SK-N-SH (cell line): ENCODE results near the gene ZNF429.
"Not testable (repeated sequence)": the region's sequence is repeated elsewhere in the genome, so short reads cannot be mapped to it uniquely, and the experiment has no call there.

Source experiments
- EP300 ChIP-seq, 2 experiments: IDR thresholded peaks; 2 replicates each; pipeline versions ENCODE4 v1.4.0 to v1.6.1; 2012; ENCODE audit warnings: borderline replicate concordance in 1 of 2, low read depth in 1 of 2, low read length in 1 of 2
- EZH2phosphoT487 ChIP-seq: fragments of 200-600 bp; sonication (generic); IDR thresholded peaks from 2 replicates; pipeline ENCODE4 v1.6.1; 2017; ENCODE audit warnings: low read depth, mixed run types, mild to moderate bottlenecking, antibody characterized with exemption, moderate library complexity, borderline replicate concordance
- FOXJ3 ChIP-seq: sonication (generic); formaldehyde crosslinking; IDR thresholded peaks from 2 replicates; pipeline ENCODE4 v1.5.1; 2020; ENCODE audit warnings: mild to moderate bottlenecking, missing genetic modification reagents
- FOXM1 ChIP-seq: IDR thresholded peaks from 2 replicates; pipeline ENCODE4 v1.4.0; 2012; ENCODE audit warnings: low read depth, mild to moderate bottlenecking
- MXI1 ChIP-seq: IDR thresholded peaks from 2 replicates; pipeline ENCODE4 v1.6.1; 2012; ENCODE audit warnings: mild to moderate bottlenecking, low read depth, low read length, improper control_type of control experiment
- NRF1 ChIP-seq: IDR thresholded peaks from 2 replicates; pipeline ENCODE4 v1.6.1; 2012; ENCODE audit warnings: low read depth, mild to moderate bottlenecking, low read length
- POLR2AphosphoS5 ChIP-seq: IDR thresholded peaks from 2 replicates; pipeline ENCODE4 v1.6.1; 2012; ENCODE audit warnings: low read depth, low read length
- RAD21 ChIP-seq: IDR thresholded peaks from 2 replicates; pipeline ENCODE4 v1.6.1; 2012; ENCODE audit warnings: mild to moderate bottlenecking, low read length
- RCOR1 ChIP-seq: fragments of 150-350 bp; IDR thresholded peaks from 2 replicates; pipeline ENCODE4 v1.6.1; 2017; ENCODE audit warnings: antibody characterized with exemption, low read length
- SIN3A ChIP-seq: IDR thresholded peaks from 2 replicates; pipeline ENCODE4 v1.6.1; 2012; ENCODE audit warnings: low read depth, mild to moderate bottlenecking, low read length, moderate library complexity, borderline replicate concordance
- TAF1 ChIP-seq: IDR thresholded peaks from 2 replicates; pipeline ENCODE4 v1.6.1; 2012; ENCODE audit warnings: low read depth, mild to moderate bottlenecking, low read length, moderate library complexity, borderline replicate concordance
- TF ChIP-seq, protein P1 (sequence below): fragments of 200-600 bp; sonication (generic); IDR thresholded peaks from 2 replicates; pipeline ENCODE4 v1.6.1; 2017; ENCODE audit warnings: antibody characterized with exemption, mild to moderate bottlenecking, moderate library complexity
- TF ChIP-seq, protein P2 (sequence below): IDR thresholded peaks from 2 replicates; pipeline ENCODE4 v1.4.0; 2012; ENCODE audit warnings: low read depth, borderline replicate concordance
- TF ChIP-seq, protein P3 (sequence below): fragments of 150-350 bp; IDR thresholded peaks from 2 replicates; pipeline ENCODE4 v1.6.1; 2016; ENCODE audit warnings: mild to moderate bottlenecking, low read depth, low read length

- TF ChIP-seq, protein P1, sequence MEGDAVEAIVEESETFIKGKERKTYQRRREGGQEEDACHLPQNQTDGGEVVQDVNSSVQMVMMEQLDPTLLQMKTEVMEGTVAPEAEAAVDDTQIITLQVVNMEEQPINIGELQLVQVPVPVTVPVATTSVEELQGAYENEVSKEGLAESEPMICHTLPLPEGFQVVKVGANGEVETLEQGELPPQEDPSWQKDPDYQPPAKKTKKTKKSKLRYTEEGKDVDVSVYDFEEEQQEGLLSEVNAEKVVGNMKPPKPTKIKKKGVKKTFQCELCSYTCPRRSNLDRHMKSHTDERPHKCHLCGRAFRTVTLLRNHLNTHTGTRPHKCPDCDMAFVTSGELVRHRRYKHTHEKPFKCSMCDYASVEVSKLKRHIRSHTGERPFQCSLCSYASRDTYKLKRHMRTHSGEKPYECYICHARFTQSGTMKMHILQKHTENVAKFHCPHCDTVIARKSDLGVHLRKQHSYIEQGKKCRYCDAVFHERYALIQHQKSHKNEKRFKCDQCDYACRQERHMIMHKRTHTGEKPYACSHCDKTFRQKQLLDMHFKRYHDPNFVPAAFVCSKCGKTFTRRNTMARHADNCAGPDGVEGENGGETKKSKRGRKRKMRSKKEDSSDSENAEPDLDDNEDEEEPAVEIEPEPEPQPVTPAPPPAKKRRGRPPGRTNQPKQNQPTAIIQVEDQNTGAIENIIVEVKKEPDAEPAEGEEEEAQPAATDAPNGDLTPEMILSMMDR: not testable (repeated sequence)
- TF ChIP-seq FOXJ3 (CRISPR knock-in tag); RAD21; EP300 (IDR thresholded peaks at IDR 0.05; ENCODE audit: borderline replicate concordance in 1 of 2, low read depth in 1 of 2, low read length in 1 of 2); FOXM1; NRF1; TAF1; MXI1; RCOR1; SIN3A; POLR2AphosphoS5; EZH2phosphoT487: not testable (repeated sequence)
- TF ChIP-seq, protein P2, sequence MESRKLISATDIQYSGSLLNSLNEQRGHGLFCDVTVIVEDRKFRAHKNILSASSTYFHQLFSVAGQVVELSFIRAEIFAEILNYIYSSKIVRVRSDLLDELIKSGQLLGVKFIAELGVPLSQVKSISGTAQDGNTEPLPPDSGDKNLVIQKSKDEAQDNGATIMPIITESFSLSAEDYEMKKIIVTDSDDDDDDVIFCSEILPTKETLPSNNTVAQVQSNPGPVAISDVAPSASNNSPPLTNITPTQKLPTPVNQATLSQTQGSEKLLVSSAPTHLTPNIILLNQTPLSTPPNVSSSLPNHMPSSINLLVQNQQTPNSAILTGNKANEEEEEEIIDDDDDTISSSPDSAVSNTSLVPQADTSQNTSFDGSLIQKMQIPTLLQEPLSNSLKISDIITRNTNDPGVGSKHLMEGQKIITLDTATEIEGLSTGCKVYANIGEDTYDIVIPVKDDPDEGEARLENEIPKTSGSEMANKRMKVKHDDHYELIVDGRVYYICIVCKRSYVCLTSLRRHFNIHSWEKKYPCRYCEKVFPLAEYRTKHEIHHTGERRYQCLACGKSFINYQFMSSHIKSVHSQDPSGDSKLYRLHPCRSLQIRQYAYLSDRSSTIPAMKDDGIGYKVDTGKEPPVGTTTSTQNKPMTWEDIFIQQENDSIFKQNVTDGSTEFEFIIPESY: not testable (repeated sequence)
- TF ChIP-seq, protein P3, sequence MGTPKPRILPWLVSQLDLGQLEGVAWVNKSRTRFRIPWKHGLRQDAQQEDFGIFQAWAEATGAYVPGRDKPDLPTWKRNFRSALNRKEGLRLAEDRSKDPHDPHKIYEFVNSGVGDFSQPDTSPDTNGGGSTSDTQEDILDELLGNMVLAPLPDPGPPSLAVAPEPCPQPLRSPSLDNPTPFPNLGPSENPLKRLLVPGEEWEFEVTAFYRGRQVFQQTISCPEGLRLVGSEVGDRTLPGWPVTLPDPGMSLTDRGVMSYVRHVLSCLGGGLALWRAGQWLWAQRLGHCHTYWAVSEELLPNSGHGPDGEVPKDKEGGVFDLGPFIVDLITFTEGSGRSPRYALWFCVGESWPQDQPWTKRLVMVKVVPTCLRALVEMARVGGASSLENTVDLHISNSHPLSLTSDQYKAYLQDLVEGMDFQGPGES: not testable (repeated sequence)
These were observed 97.4 kb downstream of the ZNF429 start for GRCh38 chr19:21602659-21603430.
